GM18498 (cell line): ENCODE measurements around the gene OR51E1.

Source experiments
- ATAC-seq: cut with Tn5 transposase; IDR thresholded peaks from one replicate; pipeline ENCODE4 v1.9.1; 2021; ENCODE audit warnings: mild to moderate bottlenecking, moderate library complexity; ENCODE audit not compliant: unreplicated experiment

The OR51E1 gene

GRCh38 chr11:4704790-4705334 lies 61.1 kb downstream of the OR51E1 start:
- ATAC-seq, result no peak
